HG03095 (cell line): ENCODE results near the gene SHISA6.

Experiments used
- ATAC-seq: cut with Tn5 transposase; IDR thresholded peaks from one replicate; pipeline ENCODE4 v1.9.1; 2021; ENCODE audit warnings: moderate library complexity; ENCODE audit not compliant: unreplicated experiment

The SHISA6 gene

DNA sequence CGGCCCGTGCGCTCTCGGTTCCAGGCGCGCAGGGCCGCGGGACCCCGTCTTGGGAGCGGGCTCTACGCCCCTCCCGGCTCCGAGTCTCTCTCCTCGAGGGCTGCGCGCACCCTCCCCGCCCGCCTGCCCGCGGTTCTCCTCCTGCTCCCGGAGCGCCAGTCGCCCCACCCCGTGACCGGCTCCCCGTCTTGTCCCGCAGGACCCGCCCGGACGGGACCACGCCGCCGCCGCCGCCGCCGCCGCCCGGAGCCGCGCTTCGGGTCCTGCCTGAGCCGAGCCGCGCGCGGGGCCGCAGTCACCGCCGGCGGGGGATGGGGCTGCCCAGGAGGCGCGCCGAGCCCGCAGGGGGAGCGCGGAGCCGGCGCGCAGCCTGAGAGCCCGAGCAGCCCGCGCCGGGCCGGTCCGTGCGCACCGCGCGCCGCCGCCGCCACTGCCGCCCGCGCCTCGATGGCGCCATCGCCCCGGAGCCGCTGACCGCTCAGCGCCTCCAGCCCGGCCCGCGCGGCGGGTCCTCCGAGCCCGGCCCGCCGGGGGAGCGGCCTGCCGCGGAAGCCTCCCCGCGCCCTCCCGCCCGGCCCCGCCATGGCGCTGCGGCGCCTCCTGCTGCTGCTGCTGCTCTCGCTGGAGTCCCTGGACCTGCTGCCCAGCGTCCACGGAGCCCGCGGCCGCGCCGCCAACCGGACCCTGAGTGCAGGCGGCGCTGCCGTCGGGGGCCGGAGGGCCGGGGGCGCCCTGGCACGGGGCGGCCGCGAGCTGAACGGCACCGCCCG, at the start of gene SHISA6:
SHISA6 (plus strand) TSS at position 373 of the 770 bp plus-strand sequence.
- no peak for ATAC-seq

GRCh38 chr17:11195801-11196200, 45.2 kb upstream of the SHISA6 start:
- no peak for ATAC-seq

- no peak for ATAC-seq
Observed at GRCh38 chr17:11204991-11205390, 36.0 kb upstream of the SHISA6 start.

- ATAC-seq = no peak
Observed at GRCh38 chr17:11205659-11206058, 35.4 kb upstream of the SHISA6 start.

DNA sequence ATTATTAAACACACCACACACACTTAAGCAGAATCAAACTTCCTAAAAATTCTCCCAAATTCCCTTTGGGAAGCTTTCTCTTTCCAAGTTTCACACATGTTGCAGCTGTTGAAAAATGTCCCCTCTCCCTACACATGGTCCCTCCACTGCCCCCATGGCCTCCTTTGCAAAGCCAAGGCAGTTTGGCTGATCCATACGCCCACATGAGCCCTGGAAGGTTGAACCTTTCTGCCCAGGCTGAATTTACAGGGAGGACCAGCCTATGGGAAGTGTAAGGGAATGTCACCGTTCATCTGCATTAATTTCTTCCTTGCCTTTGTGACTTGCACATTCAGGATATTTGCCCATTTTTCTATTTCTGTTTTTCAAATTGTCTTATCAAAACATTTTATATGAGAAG, 31.1 kb upstream of the SHISA6 start:
- ATAC-seq = no peak

DNA sequence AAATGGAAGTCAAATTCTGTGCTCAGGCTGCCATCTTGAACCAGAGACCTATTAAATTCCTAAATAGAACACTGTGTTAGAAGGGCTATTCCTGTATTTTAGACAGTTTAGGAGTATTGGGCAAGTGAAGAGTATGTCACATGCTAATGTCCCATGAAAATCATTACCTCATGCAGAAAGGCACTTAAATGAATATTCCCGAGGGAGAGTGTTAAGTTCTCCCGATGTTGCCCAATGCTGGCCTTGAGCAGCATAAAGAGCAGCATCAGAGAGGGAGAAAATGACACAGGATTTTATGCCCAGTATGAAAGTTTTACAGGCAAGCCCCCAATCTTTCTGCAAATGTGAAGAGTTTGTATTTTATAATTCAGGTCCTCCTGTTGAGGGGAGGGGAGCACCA, 28.2 kb upstream of the SHISA6 start:
- ATAC-seq = no peak

DNA sequence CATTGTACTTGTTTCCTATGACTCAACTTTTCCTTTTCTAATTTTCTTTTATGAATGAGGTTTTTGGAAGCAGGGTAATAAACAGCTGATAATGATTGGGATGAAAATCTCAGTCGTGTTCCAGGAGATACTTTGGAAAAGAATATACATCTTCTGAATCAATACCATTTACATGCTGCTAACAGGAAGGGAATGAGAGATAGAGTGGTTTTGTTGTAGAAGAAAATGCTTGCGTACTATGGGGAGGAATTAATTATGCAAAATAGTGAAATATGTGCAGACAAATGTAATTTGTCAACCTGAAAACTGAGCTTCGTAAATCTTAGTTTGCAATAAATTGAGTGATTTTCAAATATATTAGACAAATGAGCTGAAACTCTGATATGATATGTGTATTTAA, 24.0 kb upstream of the SHISA6 start:
- no peak for ATAC-seq

- ATAC-seq = no peak
Observed at GRCh38 chr17:11221196-11221595, 19.8 kb upstream of the SHISA6 start.

DNA sequence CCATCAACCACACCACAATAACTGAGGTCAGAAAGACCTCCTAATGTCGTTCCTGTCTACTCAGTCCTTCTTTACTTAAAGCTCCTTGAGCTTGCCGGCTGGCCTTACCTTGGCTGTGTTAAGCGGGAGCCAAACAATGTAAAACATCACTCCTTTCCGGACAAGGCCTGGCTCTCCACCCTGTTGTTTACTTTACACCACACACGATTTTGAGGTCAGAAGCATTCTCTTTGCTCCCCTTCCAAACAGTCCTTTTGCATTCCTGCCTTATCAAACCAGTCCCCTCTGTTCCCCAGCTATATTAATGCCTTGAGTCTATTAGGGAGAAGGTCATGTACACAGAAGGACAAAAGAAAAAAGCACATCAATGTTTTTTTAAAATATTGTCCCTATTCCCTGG, 19.3 kb upstream of the SHISA6 start:
- ATAC-seq = no peak

DNA sequence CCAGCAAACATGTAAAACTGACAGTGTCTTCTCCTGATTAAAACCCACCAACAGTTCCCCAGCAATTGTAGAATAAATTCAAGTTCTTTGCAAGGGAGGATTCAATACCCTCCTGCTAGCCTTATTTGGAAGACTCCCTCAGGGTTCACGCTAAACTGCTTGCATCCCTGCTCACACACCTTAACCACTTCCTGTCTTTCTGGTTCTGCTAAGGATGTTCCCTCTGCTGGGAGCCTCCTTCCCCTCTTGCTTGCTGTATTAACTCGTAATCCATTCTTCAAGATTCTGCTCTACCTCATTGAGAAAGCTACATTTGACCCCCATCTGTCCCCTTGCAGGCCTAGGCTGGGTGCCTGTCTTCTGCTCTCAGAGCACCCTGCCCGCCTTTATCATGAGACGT, 2.3 kb upstream of the SHISA6 start:
- no peak for ATAC-seq

DNA sequence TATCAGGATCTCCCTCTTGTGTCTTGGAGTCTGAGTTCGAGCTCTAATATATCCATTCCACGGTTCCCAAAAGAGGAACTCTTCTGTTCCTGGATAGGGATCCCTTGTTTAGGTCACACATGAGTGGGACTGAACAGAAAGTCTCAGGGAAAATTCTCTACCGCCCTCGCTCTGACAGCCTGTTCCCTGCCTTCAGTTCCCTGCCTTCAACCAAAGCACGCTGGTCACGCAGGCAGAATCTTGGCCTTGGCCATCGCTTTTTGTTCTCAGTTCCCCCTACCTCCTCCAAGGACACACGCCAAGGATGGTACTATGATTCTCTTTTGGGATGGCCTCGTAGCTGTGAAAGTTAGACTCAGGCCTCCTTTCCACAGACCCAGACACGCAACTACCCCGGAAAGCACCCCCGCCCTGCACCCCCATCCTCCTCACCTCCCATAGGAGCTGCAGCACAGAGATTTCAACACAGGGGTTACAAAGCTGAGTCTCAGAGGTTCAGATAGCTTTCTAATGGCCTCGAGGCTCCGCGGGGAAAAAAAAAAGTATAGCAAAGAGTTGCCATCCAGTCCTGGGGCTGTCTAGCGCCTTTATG, 1.5 kb upstream of the SHISA6 start:
- no peak for ATAC-seq

- no peak for ATAC-seq
Observed at GRCh38 chr17:11240041-11240840, 772 bp upstream of the SHISA6 start.

DNA sequence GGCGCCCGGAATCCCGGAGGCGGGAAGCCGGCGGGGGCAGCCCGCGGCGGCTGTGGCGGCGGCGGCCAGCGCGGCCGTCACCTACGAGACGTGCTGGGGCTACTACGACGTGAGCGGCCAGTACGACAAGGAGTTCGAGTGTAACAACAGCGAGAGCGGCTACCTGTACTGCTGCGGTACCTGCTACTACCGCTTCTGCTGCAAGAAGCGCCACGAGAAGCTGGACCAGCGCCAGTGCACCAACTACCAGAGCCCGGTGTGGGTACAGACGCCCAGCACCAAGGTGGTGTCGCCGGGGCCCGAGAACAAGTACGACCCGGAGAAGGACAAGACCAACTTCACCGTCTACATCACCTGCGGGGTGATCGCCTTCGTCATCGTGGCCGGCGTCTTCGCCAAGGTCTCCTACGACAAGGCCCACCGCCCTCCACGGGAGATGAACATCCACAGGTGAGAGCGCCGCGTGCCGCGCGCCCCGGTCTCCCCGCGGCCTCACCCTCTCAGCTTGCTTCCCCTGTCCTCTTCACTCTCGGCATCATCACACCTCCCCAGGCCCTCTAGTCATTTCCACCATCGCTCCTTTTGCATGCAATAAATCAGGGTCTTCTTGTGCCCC, 706 bp downstream of the SHISA6 start:
- ATAC-seq = no peak

DNA sequence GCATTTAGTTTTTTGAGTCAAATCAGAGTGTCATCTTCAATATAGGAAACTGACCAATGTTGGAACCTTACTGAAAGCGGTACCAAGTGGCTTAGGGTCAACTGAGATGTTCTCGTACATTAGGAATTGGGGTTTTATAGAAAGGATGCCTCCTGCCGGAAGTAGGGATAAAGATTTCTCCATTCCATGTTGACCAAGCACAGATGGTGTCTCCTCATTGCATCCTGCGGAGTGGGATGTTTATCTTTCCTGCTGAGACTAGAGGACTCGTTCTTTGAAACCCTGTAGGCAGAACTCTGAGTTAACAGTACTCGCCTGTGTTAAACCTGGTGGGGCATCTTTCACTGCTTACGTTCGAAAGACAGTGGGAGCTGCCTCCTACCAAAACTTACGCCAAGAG, 1.4 kb downstream of the SHISA6 start:
- ATAC-seq = no peak

DNA sequence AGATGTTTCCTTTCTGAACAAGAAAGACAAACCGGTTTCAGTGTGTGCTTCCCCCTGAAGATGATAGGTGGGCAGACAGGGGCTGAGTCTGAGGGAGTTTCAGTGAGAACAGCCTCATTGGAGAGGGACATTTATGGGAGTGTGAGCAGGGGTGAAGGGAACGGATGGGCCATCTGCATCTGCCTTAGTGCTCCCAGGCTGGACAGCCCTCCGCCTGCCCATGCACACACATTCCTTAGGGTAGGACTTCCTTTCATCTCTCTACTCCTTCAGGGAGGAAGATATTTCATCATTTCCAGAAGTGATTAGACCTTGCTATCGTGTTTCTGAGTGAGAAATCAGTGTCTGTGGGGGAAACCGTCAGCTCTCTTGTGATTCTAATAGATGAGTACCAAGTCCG, 3.8 kb downstream of the SHISA6 start:
- ATAC-seq = no peak

DNA sequence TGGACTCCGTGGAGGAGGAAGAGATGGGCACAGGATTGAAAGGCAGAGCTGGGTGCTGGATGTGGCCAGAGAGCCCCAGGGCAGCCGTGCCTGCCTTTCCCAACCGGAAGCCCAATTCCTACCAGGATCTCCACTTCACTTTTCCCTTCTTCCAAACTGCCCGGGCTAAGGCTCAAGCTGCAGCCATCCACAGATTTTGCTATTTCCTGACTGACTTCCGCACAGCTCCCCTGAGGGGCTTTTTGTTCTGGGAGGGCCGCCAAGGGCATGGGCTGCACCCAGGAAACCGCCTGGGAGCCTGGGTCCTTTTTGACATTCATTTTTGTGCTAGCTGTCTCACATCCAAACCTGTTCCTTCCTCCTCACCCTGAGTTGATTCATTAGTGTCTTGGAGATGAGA, 4.2 kb downstream of the SHISA6 start:
- no peak for ATAC-seq

- ATAC-seq = no peak
Observed at GRCh38 chr17:11245791-11246190, 4.8 kb downstream of the SHISA6 start.

DNA sequence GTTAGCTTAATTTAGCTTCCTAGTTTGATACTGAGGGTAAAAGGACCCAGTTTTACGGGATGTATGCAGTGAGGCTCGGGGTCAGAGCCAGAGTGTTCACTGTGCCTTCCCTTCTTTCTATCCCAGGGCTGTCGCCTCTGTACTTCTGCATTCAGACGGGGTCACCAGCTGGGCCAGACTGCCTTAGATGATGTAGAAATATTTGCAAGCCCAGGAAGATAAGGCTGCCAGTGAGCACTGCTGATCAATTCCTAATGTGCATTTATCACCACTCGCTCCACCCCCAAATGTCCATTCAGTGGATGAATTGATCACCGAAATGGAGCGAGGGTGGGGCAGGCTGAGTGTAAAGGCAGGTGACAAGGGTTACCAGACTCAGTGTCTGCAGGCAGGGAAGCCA, 9.1 kb downstream of the SHISA6 start:
- ATAC-seq = no peak

GRCh38 chr17:11251561-11252107, 10.6 kb downstream of the SHISA6 start:
- ATAC-seq = no peak

GRCh38 chr17:11252146-11252545, 11.1 kb downstream of the SHISA6 start:
- ATAC-seq = no peak

DNA sequence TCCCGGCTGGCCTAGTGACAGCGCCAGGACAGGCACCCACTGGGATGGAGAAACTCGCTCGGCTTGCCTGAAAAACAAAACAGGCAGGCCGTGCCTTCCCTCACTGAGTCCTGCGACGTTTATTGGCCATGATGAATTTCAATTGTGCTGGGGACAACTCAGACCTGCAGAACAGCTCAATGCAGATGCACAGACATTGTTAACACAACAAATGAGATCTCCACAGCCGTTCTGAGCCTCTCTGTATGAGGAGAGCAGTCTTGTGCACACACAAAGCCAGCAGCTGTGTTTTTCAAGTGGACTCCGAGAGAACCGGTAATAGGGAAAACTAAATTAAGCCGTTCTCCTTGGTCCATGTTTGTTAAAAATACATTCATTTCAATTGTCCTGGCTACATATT, 15.9 kb downstream of the SHISA6 start:
- no peak for ATAC-seq
